Peyer's patch (tissue), 4 donors: ENCODE measurements around the gene TLR10. TPM values are rescaled to one million over a fixed set of nuclear protein-coding genes. Genes with fewer than 3 reads are reported as not detected.

ENCODE experiments used
- DNase-seq, 3 donors: peaks; one replicate each; pipeline ENCODE4 v3.0.0-alpha.2; 2017 to 2019
- H3K27ac ChIP-seq, 4 donors: fragments of 200-600 bp; sonication (generic); one replicate each; pipeline ENCODE4 v1.5.1; 2016 to 2019
- H3K27me3 ChIP-seq, 2 donors: fragments of 200-600 bp; sonication (generic); one replicate each; pipeline ENCODE4 v1.5.1; 2019
- H3K36me3 ChIP-seq, 3 donors: fragments of 200-600 bp; sonication (generic); one replicate each; pipeline ENCODE4 v1.5.1; 2016 to 2019
- H3K4me1 ChIP-seq, 4 donors: fragments of 200-600 bp; sonication (generic); one replicate each; pipeline ENCODE4 v1.5.1; 2016 to 2019
- H3K4me3 ChIP-seq, 4 donors: fragments of 200-600 bp; sonication (generic); 1 replicate in 3 of 4; 2 replicates in 1 of 4; pipeline ENCODE4 v1.5.1; 2016 to 2019; ENCODE audit warnings: mild to moderate bottlenecking in 1 of 4
- H3K9me3 ChIP-seq, 4 donors: fragments of 200-600 bp; sonication (generic); one replicate each; pipeline ENCODE4 v1.5.1; 2016 to 2019; ENCODE audit warnings: mild to moderate bottlenecking in 1 of 4
- CTCF ChIP-seq, 6 experiments: fragments of 450-650 bp in 4 of 6; fragments of 200-600 bp in 2 of 6; sonication (generic) in 1 of 6; IDR thresholded peaks; one replicate each; pipeline ENCODE4 v1.5.1; 2017 to 2019; ENCODE audit warnings: antibody characterized with exemption in 6 of 6, mild to moderate bottlenecking in 3 of 6, moderate library complexity in 1 of 6
- POLR2A ChIP-seq, 2 donors: fragments of 450-650 bp; IDR thresholded peaks; one replicate each; pipeline ENCODE4 v1.5.1; 2017; ENCODE audit warnings: antibody characterized with exemption in 2 of 2, mild to moderate bottlenecking in 2 of 2, moderate library complexity in 2 of 2
- total RNA-seq, 4 donors: library from RNA; depleted of rRNA; stranded (reverse); fragments of >200 nt; gene quantifications; one replicate each; pipeline ENCODE4 v1.1.0, GENCODE V29; 2016

The TLR10 gene
- total RNA-seq, 4 donors from 2014 or later = 2.0 to 37.1 TPM; not detected in 2

GRCh38 chr4:38795087-38795486 lies 12.3 kb upstream of the TLR10 start:
- Histone ChIP-seq H3K4me1 (no peaks in the 10 kb centered on the region), H3K4me3 (no peak overlapping the region), H3K27ac (no peak overlapping the region), H3K9me3 (no peaks in the 10 kb centered on the region), H3K36me3 (peaks cover 0 to 9% (median 0%) of the 10 kb centered on the region in 3 donors), H3K27me3 (no peaks in the 10 kb centered on the region)
- no peak for DNase-seq
- TF ChIP-seq CTCF (IDR thresholded peaks at IDR 0.05) (no peak), POLR2A (IDR thresholded peaks at IDR 0.05) (no peak)

GRCh38 chr4:38794051-38794450 lies 11.3 kb upstream of the TLR10 start:
- H3K27ac ChIP-seq = no peak overlapping the region
- no peaks in the 10 kb centered on the region for H3K4me1 ChIP-seq
- no peak overlapping the region for H3K4me3 ChIP-seq
- no peak for TF ChIP-seq CTCF (IDR thresholded peaks at IDR 0.05)
- no peak for TF ChIP-seq POLR2A (IDR thresholded peaks at IDR 0.05)
- no peaks in the 10 kb centered on the region for H3K9me3 ChIP-seq
- no peaks in the 10 kb centered on the region for H3K27me3 ChIP-seq
- peaks cover 0 to under 1% (median 0%) of the 10 kb centered on the region in 3 donors for H3K36me3 ChIP-seq
- no peak for DNase-seq

- Histone ChIP-seq H3K9me3 (no peaks in the 10 kb centered on the region), H3K4me3 (no peak overlapping the region), H3K27ac (no peak overlapping the region), H3K27me3 (no peaks in the 10 kb centered on the region), H3K4me1 (no peaks in the 10 kb centered on the region), H3K36me3 (no peaks in the 10 kb centered on the region)
- DNase-seq = no peak
- TF ChIP-seq CTCF (IDR thresholded peaks at IDR 0.05) (no peak), POLR2A (IDR thresholded peaks at IDR 0.05) (no peak)
Observed at GRCh38 chr4:38791010-38791409, 8.2 kb upstream of the TLR10 start.

GRCh38 chr4:38788317-38788716 lies 5.5 kb upstream of the TLR10 start:
- Histone ChIP-seq H3K27me3 (no peaks in the 10 kb centered on the region), H3K4me1 (no peaks in the 10 kb centered on the region), H3K4me3 (no peak overlapping the region), H3K9me3 (no peaks in the 10 kb centered on the region), H3K36me3 (no peaks in the 10 kb centered on the region), H3K27ac (no peak overlapping the region)
- no peak for DNase-seq
- no peak for TF ChIP-seq POLR2A (IDR thresholded peaks at IDR 0.05)
- no peak for TF ChIP-seq CTCF (IDR thresholded peaks at IDR 0.05)

- no peaks in the 10 kb centered on the region for H3K27me3 ChIP-seq
- H3K9me3 ChIP-seq = no peaks in the 10 kb centered on the region
- no peak overlapping the region for H3K4me3 ChIP-seq
- no peak for TF ChIP-seq CTCF (IDR thresholded peaks at IDR 0.05)
- no peak for TF ChIP-seq POLR2A (IDR thresholded peaks at IDR 0.05)
- H3K36me3 ChIP-seq = no peaks in the 10 kb centered on the region
- no peak overlapping the region for H3K27ac ChIP-seq
- DNase-seq = no peak
- no peaks in the 10 kb centered on the region for H3K4me1 ChIP-seq
Observed at GRCh38 chr4:38787693-38788092, 4.9 kb upstream of the TLR10 start.

- Histone ChIP-seq H3K27me3 (no peaks in the 10 kb centered on the region), H3K9me3 (no peaks in the 10 kb centered on the region), H3K27ac (no peak overlapping the region), H3K4me1 (no peaks in the 10 kb centered on the region), H3K4me3 (no peak overlapping the region), H3K36me3 (no peaks in the 10 kb centered on the region)
- no peak for DNase-seq
- no peak for TF ChIP-seq POLR2A (IDR thresholded peaks at IDR 0.05)
Observed at GRCh38 chr4:38785901-38786402, 3.2 kb upstream of the TLR10 start.
